ENCODE measurements around the gene ABHD10.

Gene ABHD10

DNA sequence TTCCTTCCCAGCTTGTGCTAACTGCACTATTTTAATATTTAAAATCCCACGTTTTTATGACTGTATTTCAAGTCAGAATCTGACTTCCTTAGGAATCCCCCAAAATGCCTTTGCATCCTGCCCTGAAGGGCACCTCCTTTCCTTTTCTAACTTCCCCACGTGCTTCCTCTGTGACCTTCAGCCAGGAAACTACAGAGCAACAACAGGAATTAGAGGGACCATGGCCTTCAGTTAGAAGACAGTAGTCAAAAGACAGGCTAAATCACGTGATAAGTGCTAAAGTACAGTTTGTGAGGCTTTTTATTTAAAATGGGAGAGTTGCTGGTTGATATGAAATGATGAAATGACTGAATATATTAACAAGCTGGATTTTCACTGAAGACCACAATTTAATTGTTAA lies 11.8 kb upstream of the ABHD10 start:
- no peak for DNase-seq

DNA sequence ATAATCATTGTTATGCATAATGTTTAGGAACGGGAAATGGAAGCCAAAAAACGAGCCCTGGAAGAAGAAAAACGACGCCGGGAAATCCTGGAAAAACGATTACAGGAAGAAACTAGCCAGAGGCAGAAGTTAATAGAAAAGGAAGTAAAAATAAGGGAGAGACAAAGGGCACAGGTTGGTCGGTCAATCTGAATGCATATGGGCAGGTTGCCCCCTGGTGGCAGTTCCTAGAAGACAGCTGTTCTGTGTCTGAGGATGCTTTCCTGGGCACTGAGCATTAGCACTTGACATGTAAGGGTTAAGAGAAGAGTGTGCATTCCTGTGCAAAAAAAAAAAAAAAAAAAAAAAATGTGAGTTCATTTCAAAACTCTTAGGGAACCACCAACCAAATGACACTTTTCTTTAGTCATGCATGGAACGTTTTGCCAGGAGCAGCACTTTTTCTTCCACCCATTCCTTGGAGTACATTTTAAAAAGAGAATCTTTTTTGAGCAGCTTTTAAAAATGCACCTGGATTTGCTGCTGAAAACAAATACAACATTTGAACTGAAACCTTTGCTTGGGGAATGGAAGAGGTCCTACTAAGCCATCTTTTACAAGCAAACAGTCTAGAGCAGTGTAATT lies 11.1 kb upstream of the ABHD10 start:
- peak; percentile 74 for DNase-seq

DNA sequence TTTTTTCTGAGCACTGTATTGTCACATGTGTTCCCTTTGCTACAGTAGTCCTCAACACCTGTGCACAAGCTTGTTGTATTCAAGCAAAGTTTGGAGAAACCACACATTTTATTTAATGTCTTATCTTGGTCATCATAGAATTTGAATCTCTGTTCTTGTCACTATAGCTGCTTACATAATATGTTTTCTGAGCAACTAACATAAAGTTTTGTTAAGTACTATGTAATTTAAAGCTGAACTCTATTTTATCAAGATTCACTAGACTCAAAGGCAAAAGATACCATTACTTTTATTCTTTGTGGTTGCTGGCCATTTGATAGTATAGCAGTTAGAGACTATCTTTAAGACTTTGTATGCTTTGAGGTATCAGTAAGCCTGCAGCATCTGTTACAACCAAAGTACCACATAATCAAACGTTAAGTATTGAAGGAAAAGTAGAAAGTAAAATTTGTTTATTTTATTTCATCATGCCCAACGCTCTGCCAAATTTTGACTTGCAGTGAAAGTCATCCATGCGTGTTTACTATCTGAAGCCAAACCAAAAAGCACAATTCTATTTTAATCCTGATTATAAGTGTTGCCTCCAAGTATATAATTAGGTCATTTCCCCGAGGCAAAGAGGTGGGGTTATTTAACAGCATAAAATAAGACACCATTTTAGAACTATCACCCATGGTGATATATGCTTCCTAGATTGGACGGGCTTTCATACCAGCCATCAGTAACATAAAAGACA lies 10.3 kb upstream of the ABHD10 start:
- DNase-seq, result no peak

DNA sequence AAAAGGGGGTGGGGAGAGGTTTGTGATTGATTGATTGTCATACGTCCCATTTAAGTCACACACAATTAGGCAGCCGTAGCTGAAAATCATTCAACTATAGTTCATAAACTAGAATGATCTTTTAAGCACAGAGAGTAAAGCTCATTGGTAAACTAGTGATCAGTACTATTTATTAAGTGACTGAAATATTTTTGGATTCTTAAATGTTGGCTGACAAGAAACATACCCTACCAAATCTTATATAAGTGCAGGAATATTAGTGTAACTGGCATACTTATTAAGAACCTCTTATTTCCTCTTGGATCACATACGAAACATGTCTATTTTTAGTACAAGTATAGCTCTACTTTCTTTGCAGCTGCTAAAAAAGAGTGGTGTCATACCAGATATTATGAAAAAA lies 8.4 kb upstream of the ABHD10 start:
- DNase-seq, result no peak

DNA sequence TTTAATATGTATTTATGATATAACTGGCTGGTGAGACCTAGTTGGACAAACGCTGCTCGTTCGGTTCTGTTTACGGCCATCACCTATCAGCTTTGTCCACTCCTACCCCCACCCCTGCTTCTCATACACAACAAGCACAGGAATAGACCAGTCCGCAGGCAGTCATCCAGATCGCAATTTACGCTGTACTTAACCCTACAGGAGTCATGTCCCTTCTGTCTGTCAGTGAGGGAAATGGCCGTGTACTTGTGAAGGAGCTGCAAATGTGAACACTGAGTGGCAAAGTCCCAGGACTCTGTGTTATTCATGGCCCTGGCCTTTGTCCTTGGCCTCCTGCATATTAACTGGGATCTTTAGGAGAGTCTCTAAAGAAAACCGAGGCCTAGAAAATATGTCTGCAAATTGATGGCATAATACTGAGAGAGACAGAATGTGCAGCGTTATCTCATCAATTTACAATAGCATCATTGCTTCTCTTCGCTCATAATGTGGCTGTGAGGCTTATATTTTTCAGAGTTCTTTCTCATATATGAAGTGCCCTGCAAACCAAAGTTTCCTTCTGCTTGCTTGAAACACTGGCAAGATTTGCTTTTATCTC lies 7.2 kb upstream of the ABHD10 start:
- DNase-seq, result no peak

DNA sequence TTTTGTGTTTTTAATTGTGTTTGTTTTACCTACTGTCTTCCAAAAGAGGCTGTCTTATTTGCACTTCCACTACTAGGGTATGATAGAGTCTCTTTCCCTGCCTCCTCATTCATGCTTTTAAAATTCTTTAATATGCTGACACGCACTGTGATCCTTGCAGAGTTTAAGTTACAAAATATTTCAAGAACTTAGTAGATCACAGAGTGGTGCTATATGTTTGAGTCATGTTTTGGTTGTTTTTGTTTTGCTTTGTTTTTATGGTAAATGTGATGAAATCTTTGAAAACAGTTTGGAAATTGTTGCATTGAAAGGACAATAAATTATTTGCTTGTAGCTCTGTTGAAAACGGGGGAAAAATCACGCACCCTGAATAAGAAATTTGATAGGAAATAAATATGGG lies 5.9 kb upstream of the ABHD10 start:
- DNase-seq, result no peak

DNA sequence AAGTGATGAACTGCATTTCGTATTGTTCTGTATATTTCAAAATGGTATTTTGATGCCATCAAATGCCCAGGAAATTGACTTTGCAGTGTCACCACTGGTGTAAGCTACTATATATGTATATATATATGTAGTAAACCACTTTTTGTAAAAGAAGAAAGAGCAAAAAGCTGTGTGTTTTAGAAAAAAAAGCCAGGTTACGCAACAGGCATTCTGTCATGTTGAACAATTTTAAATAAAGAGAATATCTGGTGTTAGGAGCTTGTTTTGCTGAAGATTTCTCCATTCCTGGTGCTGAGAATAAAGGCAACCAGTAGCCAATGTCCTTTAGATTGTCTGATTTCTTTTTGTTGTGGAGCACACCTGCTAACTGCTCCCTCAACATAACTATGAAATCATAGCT lies 3.7 kb upstream of the ABHD10 start:
- no peak for DNase-seq

DNA sequence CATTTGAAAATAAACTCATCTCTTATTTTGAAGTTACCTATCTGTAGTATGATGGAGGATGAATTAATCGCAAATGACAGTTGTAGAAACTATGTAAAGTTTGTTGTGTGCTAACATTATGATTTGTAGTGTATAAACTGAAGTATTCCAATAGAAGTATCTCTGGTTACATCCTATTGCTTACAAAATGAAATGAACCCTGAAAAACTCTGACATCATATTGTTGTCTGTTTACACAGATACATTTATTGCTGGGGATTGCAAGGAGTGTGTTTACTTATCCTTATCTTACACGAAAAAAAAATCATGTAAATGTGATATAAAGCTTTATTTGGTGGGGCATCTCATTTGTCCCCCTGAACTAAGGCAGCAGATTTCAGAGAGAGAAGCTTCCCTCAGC lies 2.6 kb upstream of the ABHD10 start:
- DNase-seq, result no peak

DNA sequence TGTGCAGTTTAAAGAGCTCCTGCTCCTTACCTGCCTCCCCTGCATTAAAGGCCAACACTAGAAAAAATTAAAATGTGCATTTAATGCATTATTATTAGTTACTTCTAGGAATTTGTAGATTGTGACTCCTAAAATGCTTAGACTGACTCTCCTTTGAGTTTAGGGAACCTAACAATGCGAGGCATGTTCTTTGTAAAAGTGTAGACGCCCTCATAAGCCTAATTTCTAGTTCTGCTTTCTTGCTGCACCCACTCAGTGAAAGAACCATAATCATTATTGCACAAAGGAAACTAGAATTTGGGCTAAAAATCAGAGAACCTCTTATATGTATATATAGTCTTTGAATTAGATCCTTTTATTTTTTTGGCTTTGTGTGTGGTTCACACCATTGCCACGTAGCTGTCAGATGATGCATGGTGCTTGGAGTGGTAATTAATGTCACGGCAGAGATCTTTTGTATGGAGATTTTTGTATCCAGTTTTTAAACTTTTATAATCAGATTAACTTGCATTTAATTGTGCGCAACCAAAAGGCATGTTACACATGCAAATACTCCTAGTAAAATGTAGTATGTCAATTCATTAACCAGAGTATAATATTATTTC lies 710 bp downstream of the ABHD10 start:
- no peak for DNase-seq

DNA sequence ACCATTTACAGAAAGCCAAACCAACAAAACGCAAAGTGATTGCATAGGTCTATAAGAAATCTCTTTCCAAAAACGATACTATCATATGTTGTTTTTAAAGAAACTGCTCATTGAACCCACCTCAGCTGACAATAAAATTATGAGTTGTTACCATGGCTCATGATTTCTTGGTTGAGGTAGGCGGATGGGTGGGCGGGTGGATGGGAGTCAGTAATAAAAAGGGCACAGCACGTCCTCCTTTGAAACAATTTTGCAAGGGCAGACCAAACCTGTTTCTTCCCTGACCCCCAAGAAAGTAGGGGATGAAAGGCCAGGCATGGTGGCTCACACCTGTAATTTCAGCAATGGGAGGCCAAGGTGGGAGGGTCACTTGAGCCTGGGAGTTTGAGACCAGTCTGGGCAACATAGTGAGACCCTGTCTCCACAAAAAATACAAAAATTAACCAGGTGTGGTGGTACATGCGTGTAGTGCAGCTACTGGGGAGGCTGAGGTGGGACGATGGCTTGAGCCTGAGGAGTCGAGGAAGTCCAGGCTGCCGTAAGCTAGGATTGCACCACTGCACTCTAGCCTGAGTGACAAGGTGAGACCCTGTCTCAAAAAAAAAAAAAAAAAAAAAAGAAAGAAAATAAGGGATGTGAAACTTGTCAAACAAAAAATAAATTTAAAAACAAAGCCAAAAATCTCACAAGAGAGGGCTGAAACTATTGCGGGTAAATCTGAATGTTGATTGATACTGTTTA lies 2.1 kb downstream of the ABHD10 start:
- no peak for DNase-seq

DNA sequence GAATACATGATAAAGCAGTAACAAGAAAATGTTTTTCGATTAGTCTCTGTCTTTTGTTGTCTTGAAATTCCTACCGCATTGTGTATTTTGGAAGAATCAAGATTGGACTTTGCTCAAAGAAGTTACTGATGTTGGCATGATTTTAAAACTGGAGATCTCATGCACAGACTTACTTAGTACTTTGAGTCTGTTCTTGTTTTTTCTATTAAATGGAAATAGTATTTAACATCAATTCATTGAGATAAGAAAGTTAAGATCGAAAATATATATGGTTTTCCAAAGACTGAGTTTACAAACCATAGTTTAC lies 2.6 kb downstream of the ABHD10 start:
- no peak for DNase-seq

DNA sequence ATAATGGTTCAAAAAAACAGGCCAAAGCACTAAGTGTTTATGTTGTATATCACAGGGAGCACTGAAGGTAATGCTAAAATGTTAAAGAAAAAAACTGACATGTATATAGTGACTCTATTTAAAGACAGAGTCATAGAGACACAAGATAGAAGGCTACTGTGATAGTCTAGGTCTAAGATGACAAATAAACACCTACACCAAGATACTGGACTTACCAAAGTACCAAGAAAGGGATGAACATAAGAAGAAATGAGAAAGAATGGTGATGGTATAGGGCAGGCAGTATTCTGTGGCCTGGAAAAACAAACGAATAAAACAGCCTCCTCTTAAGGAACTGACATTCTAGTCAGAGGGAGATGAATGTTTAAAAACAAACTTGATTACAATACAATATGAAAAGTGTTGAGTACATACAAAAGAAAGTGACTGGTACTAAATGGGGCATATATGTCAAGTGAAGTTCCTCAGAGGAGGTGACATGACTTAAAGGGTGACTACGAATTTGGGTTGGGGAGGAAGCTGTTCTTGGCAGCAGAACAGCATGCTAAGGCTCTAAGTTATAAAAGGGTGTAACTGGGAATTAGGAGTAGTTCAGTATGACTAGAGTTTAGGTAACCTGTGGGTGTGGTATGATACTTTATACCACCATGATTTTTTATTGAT lies 5.9 kb downstream of the ABHD10 start:
- DNase-seq, result no peak

DNA sequence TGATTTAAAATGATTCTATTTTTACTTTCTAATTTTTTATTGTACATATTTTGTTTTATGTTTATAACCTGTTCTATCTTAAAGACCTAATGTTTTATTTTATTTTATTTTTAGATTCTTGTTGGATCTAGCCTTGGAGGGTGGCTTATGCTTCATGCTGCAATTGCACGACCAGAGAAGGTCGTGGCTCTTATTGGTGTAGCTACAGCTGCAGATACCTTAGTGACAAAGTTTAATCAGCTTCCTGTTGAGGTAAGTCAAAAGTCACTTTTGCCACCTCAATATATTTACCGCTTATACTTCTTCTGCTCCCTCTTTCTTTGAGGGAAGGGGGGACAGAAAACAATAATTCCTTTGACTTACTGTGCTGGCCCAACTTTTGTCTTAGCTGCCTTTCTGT lies 8.0 kb downstream of the ABHD10 start:
- no peak for DNase-seq

DNA sequence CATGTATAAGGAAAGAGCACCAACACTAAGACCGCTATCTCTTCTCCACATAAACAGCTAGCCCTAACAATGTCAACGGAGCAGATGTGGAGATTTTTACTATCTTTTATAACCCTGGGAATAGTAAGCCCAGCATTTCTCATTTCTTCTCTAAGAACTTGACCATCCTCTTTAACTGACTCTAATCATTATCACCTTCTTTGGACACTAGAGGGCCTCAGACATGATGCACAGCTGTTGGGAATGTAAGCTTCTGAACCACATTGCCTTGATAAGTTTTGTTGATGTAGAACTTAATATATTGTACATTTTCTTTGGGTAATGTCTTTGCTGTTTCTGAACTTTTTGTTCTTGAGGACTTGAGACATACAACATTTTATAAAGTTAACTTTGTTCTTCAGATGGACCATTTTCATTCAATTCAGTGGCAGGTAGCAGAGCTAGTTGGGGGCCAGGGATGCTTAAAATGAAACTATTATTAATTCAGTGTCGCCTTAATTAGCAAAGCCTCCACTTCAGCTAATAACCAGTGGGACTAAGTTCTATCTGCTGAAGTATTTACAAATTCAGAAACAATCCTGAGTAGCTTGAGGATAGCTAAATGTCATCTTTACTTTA lies 10.3 kb downstream of the ABHD10 start:
- DNase-seq, result peak; percentile 66

DNA sequence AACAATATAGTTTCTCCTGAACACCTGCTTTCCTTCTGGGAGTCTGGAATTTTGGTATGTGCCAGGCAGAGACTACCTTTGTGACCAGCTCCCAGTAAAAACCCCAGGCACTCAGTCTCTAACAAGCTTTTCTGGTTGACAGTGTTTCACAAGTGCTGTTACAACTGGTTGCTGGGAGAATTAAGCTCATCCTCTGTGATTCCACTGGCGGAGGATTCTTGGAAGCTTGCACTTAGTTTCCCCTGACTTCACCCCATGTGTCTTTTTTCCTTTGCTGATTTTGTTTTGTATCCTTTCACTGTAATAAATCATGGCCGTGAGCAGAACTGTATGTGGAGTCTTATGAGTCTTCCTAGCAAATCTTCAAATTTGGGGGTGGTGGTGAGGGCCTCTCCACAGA lies 14.2 kb downstream of the ABHD10 start:
- no peak for DNase-seq

DNA sequence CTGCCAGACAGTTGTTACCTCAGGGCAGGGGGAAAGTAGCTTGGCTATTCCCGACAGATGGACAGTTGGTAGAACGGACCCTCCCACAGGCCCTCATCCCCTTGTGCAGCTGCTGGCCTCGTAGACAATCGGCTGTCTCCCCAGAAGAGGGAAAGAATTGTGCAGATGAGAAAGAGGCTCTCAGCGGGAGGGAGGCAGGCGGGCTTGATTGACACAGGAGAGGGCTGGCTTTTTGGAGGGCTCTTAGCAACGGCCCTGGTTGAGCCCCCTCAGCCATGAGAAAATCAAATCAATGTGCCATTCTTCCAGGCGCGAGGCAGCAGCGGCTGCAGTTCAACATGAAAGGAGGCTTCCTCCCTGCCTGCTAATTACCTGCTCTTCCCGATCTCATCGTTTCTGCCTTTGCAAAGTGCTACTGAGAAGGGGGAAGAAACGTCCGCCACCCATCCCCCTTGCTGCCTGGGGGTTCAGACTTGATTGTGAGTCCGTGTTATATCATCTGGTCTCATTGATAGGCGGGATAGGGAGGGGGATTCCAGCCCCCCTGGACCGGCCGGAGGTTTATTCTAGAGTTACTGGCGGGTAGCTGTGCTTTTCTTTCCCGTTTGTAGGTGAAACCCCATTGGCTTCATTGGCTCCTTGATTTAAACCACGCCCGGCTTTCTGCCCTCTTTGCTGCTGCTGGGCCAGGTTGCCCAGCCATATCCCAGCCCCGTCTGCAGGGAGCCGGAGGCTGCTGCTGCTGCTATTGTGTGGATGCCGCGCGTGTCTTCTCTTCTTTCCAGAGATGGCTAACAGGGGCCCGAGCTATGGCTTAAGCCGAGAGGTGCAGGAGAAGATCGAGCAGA lies 20.0 kb downstream of the ABHD10 start, which contains the start of gene TAGLN3:
TSS of gene TAGLN3 (plus strand) at position 287 of the 848 bp plus-strand sequence. CDS start at position 788, 501 bp downstream.
- no peak for DNase-seq

DNA sequence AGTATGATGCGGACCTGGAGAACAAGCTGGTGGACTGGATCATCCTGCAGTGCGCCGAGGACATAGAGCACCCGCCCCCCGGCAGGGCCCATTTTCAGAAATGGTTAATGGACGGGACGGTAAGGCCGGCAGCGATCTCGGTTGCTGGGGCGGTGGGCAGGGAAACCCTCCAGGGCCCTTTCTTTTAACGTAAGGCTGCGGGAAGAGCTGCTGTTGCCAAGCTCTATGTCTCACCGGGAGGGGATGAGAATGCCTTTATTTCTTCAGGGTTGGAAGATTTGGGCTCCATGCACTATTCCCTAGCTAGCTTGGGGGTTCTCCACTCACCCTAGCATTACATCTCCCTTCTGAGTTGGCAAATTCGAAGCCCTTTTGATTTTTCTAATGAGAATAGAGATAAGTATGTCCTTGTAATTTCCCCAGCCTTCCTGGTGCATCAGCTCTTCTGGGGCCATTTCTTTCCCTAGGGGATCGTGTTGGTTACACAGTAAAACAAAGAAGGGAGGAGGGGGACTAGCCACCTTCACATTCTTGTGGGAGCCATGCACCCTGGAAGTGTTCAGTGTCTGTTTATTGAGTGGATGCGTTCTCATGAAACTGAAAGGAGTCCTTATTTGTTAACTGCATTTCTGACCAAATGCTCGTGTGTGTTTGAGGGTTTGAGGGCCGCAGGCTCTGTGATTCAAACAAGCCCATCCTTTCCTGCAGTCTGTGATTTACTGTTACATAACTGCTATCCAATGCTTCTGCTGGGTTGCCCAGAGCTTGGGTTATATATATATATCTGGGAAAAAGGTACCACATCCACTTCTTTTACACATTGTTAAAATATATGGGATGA lies 20.9 kb downstream of the ABHD10 start:
- DNase-seq, result no peak

DNA sequence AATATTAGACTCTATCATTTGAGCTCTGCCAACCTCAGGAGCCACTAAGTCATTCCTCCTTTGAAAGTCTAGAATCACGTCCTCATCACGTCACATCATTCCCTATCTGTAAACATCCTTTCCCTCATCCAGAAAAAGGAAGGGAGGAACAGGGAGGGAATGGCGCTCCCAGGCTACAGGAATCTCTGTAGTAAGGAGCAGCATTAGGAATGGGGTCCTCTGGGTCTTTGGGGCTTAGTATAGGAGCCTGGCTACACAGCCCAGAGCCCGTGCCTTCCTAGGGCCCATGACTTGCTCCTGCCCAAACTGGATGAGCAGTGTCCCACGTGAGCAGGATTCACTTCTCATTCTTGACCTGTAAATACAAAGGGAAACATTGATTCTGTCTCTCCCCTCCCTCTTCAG lies 21.5 kb downstream of the ABHD10 start:
- DNase-seq, result no peak

DNA sequence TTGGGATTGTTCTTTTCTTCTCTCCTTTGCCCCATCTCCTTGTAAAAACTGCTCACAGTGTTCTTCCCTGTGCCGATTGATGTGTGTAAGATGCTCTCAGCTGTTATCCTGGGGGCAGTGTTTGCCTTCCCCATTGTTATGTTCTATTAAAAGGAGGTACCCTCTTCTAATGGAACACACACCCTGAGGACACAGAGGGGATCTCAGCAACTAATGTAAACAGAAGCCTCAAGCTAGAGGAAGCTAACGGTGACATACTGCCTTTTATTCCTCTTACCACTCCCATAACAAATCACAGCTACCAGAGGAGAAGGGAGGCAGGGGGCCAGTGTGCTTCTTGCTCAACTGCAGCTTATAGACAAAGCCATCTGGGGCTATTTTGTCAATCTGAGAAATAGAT lies 22.1 kb downstream of the ABHD10 start:
- no peak for DNase-seq

DNA sequence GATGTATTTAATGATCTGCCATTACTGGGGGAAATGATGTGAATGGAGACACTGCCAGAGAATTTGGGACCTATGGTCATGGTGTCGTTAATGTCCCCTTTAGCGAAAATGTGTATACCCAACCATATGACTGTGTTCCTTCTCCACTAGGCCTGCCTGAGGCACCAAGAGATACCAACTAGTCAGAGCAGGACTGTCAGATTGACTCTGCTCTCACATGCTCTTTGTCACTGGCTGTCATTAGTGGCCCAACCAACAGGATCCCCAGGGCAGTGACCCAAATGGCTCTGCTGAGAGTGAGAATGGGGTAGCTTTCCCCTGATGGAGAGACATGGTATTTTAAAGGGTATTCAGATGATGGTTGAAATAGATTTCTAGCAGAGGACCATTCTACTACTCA lies 22.7 kb downstream of the ABHD10 start:
- DNase-seq, result no peak

Data from fibroblast of skin of right quadriceps (primary cell).